Retinal pigment epithelial cell (primary cell): ENCODE measurements around the gene PLCB3.

Source experiments
- DNase-seq: peaks from one replicate; pipeline ENCODE4 v3.0.0-alpha.2; 2010; ENCODE audit warnings: low read depth
- H3K4me3 ChIP-seq: 2 replicates; pipeline ENCODE4 v1.5.1; 2011; ENCODE audit warnings: mild to moderate bottlenecking, low read length, control low read depth, moderate library complexity
- TF ChIP-seq, protein P1 (sequence below): conservative IDR thresholded peaks from 2 replicates; pipeline ENCODE4 v1.5.1; 2011; ENCODE audit warnings: low read depth, low read length, control low read depth, inconsistent platforms

The PLCB3 gene

DNA sequence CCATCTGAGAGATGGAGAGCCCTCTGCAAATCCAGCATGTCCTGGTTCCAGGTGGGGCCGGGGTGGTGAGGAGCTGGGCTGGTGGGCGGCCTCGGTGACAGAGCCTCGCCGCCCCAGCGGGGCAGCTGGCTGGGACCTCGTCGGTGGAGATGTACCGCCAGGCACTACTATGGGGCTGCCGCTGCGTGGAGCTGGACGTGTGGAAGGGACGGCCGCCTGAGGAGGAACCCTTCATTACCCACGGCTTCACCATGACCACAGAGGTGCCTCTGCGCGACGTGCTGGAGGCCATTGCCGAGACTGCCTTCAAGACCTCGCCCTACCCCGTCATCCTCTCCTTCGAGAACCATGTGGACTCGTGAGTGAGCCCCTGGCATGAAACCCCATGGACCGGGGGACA, 7.0 kb downstream of the PLCB3 start:
- no peak for DNase-seq
- TF ChIP-seq, protein P1, sequence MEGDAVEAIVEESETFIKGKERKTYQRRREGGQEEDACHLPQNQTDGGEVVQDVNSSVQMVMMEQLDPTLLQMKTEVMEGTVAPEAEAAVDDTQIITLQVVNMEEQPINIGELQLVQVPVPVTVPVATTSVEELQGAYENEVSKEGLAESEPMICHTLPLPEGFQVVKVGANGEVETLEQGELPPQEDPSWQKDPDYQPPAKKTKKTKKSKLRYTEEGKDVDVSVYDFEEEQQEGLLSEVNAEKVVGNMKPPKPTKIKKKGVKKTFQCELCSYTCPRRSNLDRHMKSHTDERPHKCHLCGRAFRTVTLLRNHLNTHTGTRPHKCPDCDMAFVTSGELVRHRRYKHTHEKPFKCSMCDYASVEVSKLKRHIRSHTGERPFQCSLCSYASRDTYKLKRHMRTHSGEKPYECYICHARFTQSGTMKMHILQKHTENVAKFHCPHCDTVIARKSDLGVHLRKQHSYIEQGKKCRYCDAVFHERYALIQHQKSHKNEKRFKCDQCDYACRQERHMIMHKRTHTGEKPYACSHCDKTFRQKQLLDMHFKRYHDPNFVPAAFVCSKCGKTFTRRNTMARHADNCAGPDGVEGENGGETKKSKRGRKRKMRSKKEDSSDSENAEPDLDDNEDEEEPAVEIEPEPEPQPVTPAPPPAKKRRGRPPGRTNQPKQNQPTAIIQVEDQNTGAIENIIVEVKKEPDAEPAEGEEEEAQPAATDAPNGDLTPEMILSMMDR: no peak
- H3K4me3 ChIP-seq: no peak overlapping the region

DNA sequence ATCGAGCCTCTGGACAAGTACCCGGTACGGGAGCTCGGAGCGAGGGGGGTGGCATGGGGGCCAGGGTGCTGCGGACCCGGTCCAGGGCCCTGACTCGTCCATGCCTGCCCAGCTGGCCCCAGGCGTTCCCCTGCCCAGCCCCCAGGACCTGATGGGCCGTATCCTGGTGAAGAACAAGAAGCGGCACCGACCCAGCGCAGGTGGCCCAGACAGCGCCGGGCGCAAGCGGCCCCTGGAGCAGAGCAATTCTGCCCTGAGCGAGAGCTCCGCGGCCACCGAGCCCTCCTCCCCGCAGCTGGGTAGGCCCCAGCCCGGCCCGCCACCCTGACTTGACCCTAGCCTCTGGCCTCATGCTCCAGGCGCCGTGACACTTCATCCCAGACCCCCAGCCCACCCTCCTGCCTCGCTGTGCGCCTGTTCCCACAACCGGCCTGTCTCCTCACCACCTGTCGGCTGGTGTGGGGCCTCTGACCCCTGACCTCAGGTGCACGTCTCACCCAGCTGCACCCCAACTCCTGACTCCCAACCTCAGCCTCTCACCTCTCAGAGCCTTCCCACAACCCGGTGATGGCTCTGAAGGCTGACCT, 7.7 kb downstream of the PLCB3 start:
- no peak for DNase-seq
- TF ChIP-seq, protein P1: no peak
- no peak overlapping the region for H3K4me3 ChIP-seq

DNA sequence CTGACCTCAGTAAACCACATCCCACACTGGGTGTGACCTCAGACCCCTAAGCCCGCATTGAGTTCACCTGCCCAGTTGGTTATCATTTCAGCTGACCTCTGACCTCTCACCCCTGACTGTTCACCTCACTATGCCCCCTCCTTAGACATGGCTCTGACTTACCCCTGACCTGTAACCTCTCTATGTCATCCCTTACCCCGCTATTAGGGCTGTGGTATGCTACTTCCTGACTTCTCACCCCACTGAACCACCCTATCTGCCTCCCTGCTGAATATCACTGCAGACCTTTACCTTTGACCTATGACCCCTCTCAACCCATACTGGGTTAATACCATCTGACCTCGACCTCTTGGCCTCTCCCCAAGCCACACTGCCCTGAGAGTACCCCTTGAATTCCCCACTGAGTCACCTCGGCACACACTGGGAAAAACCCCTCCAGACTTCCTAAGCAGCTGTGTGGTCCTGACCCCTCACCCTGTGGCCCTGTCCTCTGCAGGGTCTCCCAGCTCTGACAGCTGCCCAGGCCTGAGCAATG, 8.3 kb downstream of the PLCB3 start:
- TF ChIP-seq, protein P1: no peak
- H3K4me3 ChIP-seq: no peak overlapping the region
- no peak for DNase-seq

DNA sequence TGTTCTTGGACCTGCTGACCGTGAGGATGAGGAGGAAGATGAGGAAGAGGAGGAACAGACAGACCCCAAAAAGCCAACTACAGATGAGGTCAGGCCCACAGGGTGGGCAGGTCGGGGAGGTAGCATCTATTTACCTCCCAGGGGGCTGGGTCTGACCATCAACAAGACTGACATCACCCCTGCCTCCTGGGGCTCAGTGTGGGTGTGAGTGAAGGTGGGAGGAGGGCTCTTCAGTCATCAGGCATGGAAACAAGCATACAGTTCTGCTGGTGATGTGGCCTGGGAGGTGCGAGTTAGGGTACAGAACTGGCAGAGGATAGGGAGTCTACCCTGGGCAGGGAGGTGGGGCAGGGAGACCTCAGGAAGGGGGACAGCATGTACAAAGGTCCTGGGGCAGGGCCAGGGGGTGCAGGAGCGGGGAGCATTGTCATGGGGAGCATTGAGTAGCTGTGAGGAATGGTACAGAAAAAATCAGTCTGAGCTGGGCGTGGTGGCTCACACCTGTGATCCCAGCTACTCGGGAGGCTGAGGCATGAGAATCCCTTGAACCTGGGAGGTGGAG, 8.9 kb downstream of the PLCB3 start:
- no peak overlapping the region for H3K4me3 ChIP-seq
- TF ChIP-seq, protein P1: no peak
- no peak for DNase-seq

GRCh38 chr11:64261556-64262080, 10.3 kb downstream of the PLCB3 start:
- no peak overlapping the region for H3K4me3 ChIP-seq
- no peak for DNase-seq
- TF ChIP-seq, protein P1: no peak

DNA sequence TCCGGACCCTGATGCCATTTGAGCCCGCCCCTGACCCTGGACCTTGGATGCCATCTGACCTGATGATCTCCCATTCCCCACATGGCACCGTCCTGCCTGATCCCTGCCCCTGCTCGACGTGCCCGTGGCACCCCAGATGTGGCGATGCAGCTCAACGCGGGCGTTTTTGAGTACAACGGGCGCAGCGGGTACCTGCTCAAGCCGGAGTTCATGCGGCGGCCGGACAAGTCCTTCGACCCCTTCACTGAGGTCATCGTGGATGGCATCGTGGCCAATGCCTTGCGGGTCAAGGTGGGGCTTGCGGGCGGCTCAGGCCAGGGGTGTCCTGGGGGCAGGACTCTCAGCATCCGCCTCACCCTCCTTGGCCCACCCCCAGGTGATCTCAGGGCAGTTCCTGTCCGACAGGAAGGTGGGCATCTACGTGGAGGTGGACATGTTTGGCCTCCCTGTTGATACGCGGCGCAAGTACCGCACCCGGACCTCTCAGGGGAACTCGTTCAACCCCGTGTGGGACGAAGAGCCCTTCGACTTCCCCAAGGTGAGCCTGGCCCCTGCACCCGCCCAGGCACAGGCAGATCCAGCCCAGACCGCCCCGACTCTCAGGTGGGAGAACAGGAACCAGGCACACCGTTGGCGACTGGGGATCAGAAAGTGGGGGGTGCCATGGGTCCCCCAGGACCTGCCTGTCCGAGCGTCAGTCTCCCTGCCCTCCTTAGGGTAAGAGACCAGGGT, 11.1 kb downstream of the PLCB3 start:
- TF ChIP-seq, protein P1: no peak
- no peak overlapping the region for H3K4me3 ChIP-seq
- no peak for DNase-seq
